ENCODE measurements around the gene ARHGEF4. TPM values are rescaled to one million over a fixed set of nuclear protein-coding genes. Genes with fewer than 3 reads are reported as not detected.

ARHGEF4 gene
- total and polyA plus RNA-seq, 5 donors from 2014 or later = 0.22 to 1.7 (median 0.48) TPM; not detected in 1

DNA sequence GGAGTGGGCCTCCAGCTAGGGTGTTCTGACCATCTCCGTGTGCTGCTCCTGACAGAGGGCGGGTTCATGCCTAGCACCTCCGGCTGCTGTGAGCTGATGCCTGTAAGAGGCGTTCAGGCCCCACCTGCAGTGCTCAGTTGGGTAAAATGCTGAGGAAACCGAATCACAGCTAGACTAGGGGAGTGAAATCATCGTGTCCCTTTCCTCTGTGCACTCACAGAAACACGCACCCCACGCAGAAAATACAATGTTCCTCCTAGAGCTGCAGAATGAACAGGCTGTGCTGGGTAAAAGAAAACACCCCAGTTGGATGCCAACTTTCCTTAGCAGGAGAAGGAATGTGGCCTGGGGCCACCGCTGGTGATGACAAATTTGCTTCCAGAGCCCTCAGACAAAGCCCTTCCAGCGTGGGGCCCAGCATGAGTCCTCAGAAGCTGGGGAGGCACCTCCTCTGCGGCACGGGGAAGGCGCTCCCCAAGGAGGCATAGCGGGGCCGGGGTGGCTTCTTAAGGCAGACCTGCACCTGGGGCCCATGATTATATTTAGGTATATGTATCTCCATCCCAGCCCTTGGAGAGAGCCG lies 16.3 kb upstream of the ARHGEF4 start:
- no peaks in the 10 kb centered on the region for H3K36me3 ChIP-seq (ENCODE audit: control insufficient read depth, insufficient read depth, low read length)
- H3K36me3 Mint-ChIP-seq = no peaks in the 10 kb centered on the region
- H3K27me3 Mint-ChIP-seq = peaks cover 7% of the 10 kb centered on the region
- H3K9me3 Mint-ChIP-seq = peaks cover 0 to 3% (median 0%) of the 10 kb centered on the region in 7 donors
- peaks cover 21% of the 10 kb centered on the region for H3K4me1 ChIP-seq (ENCODE audit: control insufficient read depth, insufficient read depth, low read length, poor library complexity, severe bottlenecking)
- H3K27ac Mint-ChIP-seq = peak overlapping the region in 1 of 3 donors; percentile 43
- H3K27me3 ChIP-seq (ENCODE audit: control insufficient read depth, insufficient read depth, low read length) = no peaks in the 10 kb centered on the region
- H3K4me3 ChIP-seq (ENCODE audit: low read depth, low read length) = no peak overlapping the region
- DNase-seq (no peak), ATAC-seq (ENCODE audit: low read depth in 2 of 2) (no peak)
- H3K27ac ChIP-seq (ENCODE audit: insufficient read depth, low read length, poor library complexity, severe bottlenecking) = no peak overlapping the region
- peaks cover 4 to 23% (median 14%) of the 10 kb centered on the region in 4 donors for H3K4me1 Mint-ChIP-seq
- no peak overlapping the region for H3K4me3 Mint-ChIP-seq
- H3K9me3 ChIP-seq (ENCODE audit: control insufficient read depth in 2 of 2, low read length in 2 of 2) = no peaks in the 10 kb centered on the region

DNA sequence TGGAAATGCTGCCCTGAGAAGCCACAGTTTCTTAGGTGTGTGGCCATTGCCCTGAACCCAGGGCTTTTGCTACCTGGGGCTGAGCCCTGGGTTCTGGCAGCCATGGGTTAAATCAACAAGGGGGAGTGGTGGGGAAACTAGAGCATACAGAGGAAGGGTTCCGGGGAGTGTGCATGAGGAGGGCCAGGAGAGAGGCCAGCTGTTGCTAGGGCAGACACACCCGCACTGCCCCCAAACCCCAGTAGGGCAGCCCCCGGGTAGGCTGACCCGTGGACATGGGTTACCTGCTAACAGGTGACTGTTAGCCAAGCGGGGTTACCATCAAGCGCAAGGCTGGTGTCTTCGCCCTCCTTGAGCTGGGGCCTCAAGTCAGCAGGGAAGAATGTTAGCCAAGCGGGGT lies 14.8 kb upstream of the ARHGEF4 start:
- Mint-ChIP-seq H3K36me3 (no peaks in the 10 kb centered on the region), H3K4me1 (peaks cover 4 to 31% (median 15%) of the 10 kb centered on the region in 4 donors), H3K9me3 (peaks cover 0 to 1% (median 0%) of the 10 kb centered on the region in 7 donors), H3K27me3 (peaks cover 9% of the 10 kb centered on the region), H3K4me3 (no peak overlapping the region), H3K27ac (peak overlapping the region in 1 of 3 donors; percentile 43)
- no peak for DNase-seq
- Histone ChIP-seq H3K4me3 (ENCODE audit: low read depth, low read length) (no peak overlapping the region), H3K27ac (ENCODE audit: insufficient read depth, low read length, poor library complexity, severe bottlenecking) (no peak overlapping the region), H3K9me3 (ENCODE audit: control insufficient read depth in 2 of 2, low read length in 2 of 2) (no peaks in the 10 kb centered on the region), H3K36me3 (ENCODE audit: control insufficient read depth, insufficient read depth, low read length) (no peaks in the 10 kb centered on the region), H3K4me1 (ENCODE audit: control insufficient read depth, insufficient read depth, low read length, poor library complexity, severe bottlenecking) (peaks cover 21% of the 10 kb centered on the region), H3K27me3 (ENCODE audit: control insufficient read depth, insufficient read depth, low read length) (no peaks in the 10 kb centered on the region)
- ATAC-seq (ENCODE audit: low read depth in 2 of 2) = no peak

DNA sequence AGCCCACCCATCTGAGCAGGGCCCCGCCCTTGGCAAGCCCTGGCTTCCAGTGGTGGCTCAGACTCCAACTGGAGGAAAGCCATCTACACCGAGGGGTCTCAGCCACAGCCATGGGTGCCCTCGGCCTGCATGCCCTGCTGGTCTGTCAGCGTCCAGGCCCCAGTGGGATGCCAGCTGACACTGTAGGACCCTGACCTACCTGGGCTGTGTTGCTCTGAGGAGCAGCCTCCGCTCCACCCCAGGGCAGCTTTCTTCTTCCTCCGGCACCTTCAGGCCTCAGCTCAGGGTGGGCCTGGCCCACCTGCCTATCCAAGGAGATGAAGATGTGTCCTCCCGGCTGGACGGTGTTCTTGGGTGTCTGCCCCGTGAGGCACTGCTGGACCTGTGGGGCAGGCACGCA lies 13.9 kb upstream of the ARHGEF4 start:
- Mint-ChIP-seq H3K27me3 (peaks cover 11% of the 10 kb centered on the region), H3K27ac (peak overlapping the region in 2 of 3 donors; percentile 88 to 99), H3K36me3 (no peaks in the 10 kb centered on the region), H3K9me3 (peaks cover 0 to 1% (median 0%) of the 10 kb centered on the region in 7 donors), H3K4me1 (peaks cover 4 to 31% (median 15%) of the 10 kb centered on the region in 4 donors), H3K4me3 (no peak overlapping the region)
- ATAC-seq (ENCODE audit: low read depth in 2 of 2) (no peak), DNase-seq (no peak)
- H3K4me3 ChIP-seq (ENCODE audit: low read depth, low read length) = no peak overlapping the region
- no peak overlapping the region for H3K27ac ChIP-seq (ENCODE audit: insufficient read depth, low read length, poor library complexity, severe bottlenecking)
- H3K4me1 ChIP-seq (ENCODE audit: control insufficient read depth, insufficient read depth, low read length, poor library complexity, severe bottlenecking) = peaks cover 21% of the 10 kb centered on the region
- H3K36me3 ChIP-seq (ENCODE audit: control insufficient read depth, insufficient read depth, low read length) = no peaks in the 10 kb centered on the region
- no peaks in the 10 kb centered on the region for H3K9me3 ChIP-seq (ENCODE audit: control insufficient read depth in 2 of 2, low read length in 2 of 2)
- no peaks in the 10 kb centered on the region for H3K27me3 ChIP-seq (ENCODE audit: control insufficient read depth, insufficient read depth, low read length)

DNA sequence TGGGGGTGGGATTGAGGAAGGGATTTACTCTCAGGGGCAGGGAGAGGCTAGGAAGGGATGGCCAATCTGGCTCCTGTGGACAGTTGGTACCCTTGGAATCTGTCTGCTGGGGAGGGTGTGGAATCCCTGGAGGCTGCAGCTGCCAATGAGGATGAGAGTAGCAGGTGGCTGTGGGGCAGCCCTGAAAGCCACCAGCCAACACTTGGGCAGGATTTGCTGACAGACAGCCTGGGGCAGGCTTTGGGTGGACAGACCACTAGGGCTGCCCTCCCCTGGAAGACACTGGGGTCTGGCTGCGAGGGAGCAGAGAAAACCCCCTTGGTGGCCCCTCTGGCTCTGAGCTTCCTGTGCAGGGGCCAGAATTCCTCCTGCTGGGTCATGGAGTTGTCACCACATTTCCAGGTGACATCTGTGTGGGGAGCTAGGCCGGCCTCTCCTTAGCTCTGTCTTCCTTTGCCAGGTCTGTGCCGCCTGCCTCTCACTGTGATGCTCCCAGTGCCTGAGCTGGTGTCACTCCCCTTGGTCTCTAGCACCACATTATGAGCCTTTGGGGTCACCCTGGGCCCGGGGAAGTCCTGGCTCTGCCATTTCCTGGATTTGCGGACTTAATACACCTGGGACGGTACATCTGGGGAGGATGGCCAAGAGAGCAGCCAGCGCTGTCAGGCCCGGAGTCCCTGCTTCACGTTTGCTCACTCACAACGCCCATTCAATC lies 13.4 kb upstream of the ARHGEF4 start:
- H3K27ac ChIP-seq (ENCODE audit: insufficient read depth, low read length, poor library complexity, severe bottlenecking) = peak overlapping the region; percentile 87
- no peaks in the 10 kb centered on the region for H3K27me3 ChIP-seq (ENCODE audit: control insufficient read depth, insufficient read depth, low read length)
- Mint-ChIP-seq H3K4me3 (no peak overlapping the region), H3K9me3 (peaks cover 0 to 1% (median 0%) of the 10 kb centered on the region in 7 donors), H3K27me3 (peaks cover 11% of the 10 kb centered on the region), H3K4me1 (peaks cover 4 to 31% (median 15%) of the 10 kb centered on the region in 4 donors), H3K27ac (peak overlapping the region; percentile 97 to 99 (median 97)), H3K36me3 (no peaks in the 10 kb centered on the region)
- ATAC-seq (ENCODE audit: low read depth in 2 of 2) (no peak), DNase-seq (no peak)
- H3K9me3 ChIP-seq (ENCODE audit: control insufficient read depth in 2 of 2, low read length in 2 of 2) = no peaks in the 10 kb centered on the region
- H3K4me3 ChIP-seq (ENCODE audit: low read depth, low read length) = no peak overlapping the region
- peaks cover 21% of the 10 kb centered on the region for H3K4me1 ChIP-seq (ENCODE audit: control insufficient read depth, insufficient read depth, low read length, poor library complexity, severe bottlenecking)
- H3K36me3 ChIP-seq (ENCODE audit: control insufficient read depth, insufficient read depth, low read length) = no peaks in the 10 kb centered on the region

DNA sequence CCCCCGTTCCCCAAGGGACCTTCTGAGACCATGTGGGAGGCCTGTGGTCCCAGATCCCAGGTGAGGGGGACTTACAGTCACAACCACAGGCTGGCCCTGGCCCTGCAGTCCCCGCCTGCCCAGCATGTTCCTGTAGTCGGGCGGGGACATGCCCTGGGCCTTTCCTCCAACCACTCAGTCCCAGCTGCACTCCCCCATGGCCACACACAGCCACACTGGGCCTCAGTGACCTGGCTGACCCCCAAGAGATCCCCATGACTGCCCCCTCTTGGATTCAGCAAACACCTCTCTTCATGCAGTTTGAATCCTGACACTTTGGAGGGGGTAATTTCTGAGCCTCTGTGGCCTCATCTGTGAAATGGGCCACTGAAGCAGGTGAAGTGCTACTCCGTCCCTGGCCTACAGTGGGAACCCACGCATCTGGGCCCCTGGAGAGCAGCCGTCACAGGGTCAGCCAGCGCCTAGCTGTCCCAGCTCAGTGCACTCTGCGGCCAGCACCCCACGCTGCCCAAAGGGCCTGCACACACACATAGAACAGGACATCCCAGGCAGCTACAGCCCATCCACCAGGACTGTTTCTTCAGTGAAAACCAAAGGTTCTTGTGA lies 12.7 kb upstream of the ARHGEF4 start:
- Mint-ChIP-seq H3K9me3 (peaks cover 0 to 1% (median 0%) of the 10 kb centered on the region in 7 donors), H3K27ac (peak overlapping the region; percentile 97 to 99 (median 97)), H3K4me3 (peak overlapping the region; percentile 50 to 73 (median 58)), H3K36me3 (no peaks in the 10 kb centered on the region), H3K4me1 (peaks cover 4 to 31% (median 15%) of the 10 kb centered on the region in 4 donors), H3K27me3 (peaks cover 11% of the 10 kb centered on the region)
- H3K27ac ChIP-seq (ENCODE audit: insufficient read depth, low read length, poor library complexity, severe bottlenecking) = peak overlapping the region; percentile 87
- no peaks in the 10 kb centered on the region for H3K36me3 ChIP-seq (ENCODE audit: control insufficient read depth, insufficient read depth, low read length)
- peak overlapping the region; percentile 7 for H3K4me3 ChIP-seq (ENCODE audit: low read depth, low read length)
- H3K27me3 ChIP-seq (ENCODE audit: control insufficient read depth, insufficient read depth, low read length) = no peaks in the 10 kb centered on the region
- no peaks in the 10 kb centered on the region for H3K9me3 ChIP-seq (ENCODE audit: control insufficient read depth in 2 of 2, low read length in 2 of 2)
- peaks cover 21% of the 10 kb centered on the region for H3K4me1 ChIP-seq (ENCODE audit: control insufficient read depth, insufficient read depth, low read length, poor library complexity, severe bottlenecking)
- ATAC-seq (ENCODE audit: low read depth in 2 of 2) = peak; percentile 17
- no peak for DNase-seq

DNA sequence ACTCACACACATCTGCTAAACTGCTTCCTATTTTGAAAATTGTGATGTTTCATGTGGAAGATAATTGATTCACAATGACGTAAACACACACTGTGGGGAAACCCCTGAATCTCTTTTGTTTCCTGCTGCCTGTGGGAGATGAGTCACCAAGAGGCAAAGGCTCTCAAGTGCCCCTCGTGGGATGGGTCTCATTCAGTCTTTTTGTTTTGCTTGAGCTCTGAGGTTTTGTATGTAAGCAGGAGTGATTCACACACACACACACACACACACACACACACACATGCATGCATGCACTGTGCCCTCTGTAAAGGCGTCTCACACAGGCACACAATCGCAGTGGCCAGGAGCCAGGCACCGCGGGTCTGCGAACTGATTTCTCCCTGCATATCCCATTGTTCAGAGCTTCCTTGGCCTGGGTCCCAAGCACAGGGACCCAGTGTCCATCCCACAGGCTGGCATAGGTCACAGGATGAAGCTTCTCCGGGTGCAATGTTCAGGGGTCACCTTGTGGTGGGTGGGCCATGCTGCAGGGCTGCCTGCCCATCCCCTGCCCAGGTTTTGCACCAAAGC lies 12.1 kb upstream of the ARHGEF4 start:
- H3K36me3 Mint-ChIP-seq = no peaks in the 10 kb centered on the region
- DNase-seq (peak; percentile 71 to 94 (median 87)), ATAC-seq (ENCODE audit: low read depth in 2 of 2) (peak; percentile 96)
- Histone ChIP-seq H3K36me3 (ENCODE audit: control insufficient read depth, insufficient read depth, low read length) (no peaks in the 10 kb centered on the region), H3K9me3 (ENCODE audit: control insufficient read depth in 2 of 2, low read length in 2 of 2) (no peaks in the 10 kb centered on the region), H3K27ac (ENCODE audit: insufficient read depth, low read length, poor library complexity, severe bottlenecking) (peak overlapping the region; percentile 87), H3K4me1 (ENCODE audit: control insufficient read depth, insufficient read depth, low read length, poor library complexity, severe bottlenecking) (peaks cover 21% of the 10 kb centered on the region), H3K27me3 (ENCODE audit: control insufficient read depth, insufficient read depth, low read length) (no peaks in the 10 kb centered on the region), H3K4me3 (ENCODE audit: low read depth, low read length) (peak overlapping the region; percentile 7)
- peak overlapping the region; percentile 50 to 73 (median 58) for H3K4me3 Mint-ChIP-seq
- peaks cover 0 to 1% (median 0%) of the 10 kb centered on the region in 7 donors for H3K9me3 Mint-ChIP-seq
- H3K27me3 Mint-ChIP-seq = peaks cover 11% of the 10 kb centered on the region
- H3K27ac Mint-ChIP-seq = peak overlapping the region; percentile 97 to 99 (median 97)
- peaks cover 4 to 31% (median 15%) of the 10 kb centered on the region in 4 donors for H3K4me1 Mint-ChIP-seq

DNA sequence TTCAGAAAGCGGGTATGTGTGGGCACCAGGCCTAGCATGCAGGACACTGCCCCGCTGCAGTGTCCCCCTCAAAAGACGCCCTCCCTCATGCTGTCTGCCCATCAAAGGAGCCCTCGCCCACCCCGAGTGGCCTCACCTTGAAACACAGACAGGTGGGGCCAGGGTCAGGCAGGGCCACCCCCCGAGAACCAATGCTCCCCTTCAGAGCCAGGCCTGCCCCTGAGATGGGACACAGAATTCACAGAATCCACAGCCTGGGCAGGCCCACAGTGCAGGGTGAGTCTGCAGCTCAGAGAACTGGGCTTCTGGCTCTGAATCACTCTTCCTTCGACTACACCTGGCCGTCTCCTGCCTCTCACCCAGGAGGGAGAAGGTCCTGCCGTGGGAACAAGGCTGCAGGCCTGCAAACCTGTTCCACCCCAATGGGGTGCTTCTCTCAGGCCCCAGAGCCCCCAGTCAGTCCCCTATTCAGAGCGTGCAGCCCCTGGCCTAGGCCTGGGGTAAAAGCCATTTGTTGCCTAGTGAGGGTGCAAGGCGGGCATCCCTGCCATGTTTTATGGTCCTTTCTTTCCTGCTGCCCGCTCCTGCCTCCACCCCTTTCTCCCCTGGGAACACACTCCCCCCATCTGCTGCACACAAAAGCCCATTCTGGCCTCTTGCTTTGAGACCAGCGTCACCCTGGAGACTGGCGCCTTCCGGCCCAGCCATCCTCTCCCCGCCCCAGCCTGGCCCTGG lies 11.3 kb upstream of the ARHGEF4 start:
- H3K36me3 Mint-ChIP-seq = no peaks in the 10 kb centered on the region
- peak overlapping the region; percentile 43 to 99 (median 83) for H3K27ac Mint-ChIP-seq
- ATAC-seq (ENCODE audit: low read depth in 2 of 2) = no peak

More for the DNA sequence above, 11.3 kb upstream of the ARHGEF4 start:
- Mint-ChIP-seq H3K4me1 (peaks cover 4 to 31% (median 15%) of the 10 kb centered on the region in 4 donors), H3K27me3 (peaks cover 11% of the 10 kb centered on the region), H3K4me3 (peak overlapping the region in 1 of 4 donors; percentile 56), H3K9me3 (peaks cover 0 to 1% (median 0%) of the 10 kb centered on the region in 7 donors)
- H3K27ac ChIP-seq (ENCODE audit: insufficient read depth, low read length, poor library complexity, severe bottlenecking) = peak overlapping the region; percentile 87
- no peak overlapping the region for H3K4me3 ChIP-seq (ENCODE audit: low read depth, low read length)
- no peak for DNase-seq
- no peaks in the 10 kb centered on the region for H3K27me3 ChIP-seq (ENCODE audit: control insufficient read depth, insufficient read depth, low read length)
- H3K9me3 ChIP-seq (ENCODE audit: control insufficient read depth in 2 of 2, low read length in 2 of 2) = no peaks in the 10 kb centered on the region
- H3K36me3 ChIP-seq (ENCODE audit: control insufficient read depth, insufficient read depth, low read length) = no peaks in the 10 kb centered on the region
- peaks cover 21% of the 10 kb centered on the region for H3K4me1 ChIP-seq (ENCODE audit: control insufficient read depth, insufficient read depth, low read length, poor library complexity, severe bottlenecking)
